NCI-H748 (cell line): ENCODE measurements around the gene PAM.

Source experiments
- DNase-seq: peaks from one replicate; lab custom pipeline; 2025; ENCODE audit not compliant: unreplicated experiment; lab: John Stamatoyannopoulos, UW

The PAM gene

GRCh38 chr5:102807878-102808502 lies 52.9 kb downstream of the PAM start:
- peak; percentile 99 for DNase-seq

DNA sequence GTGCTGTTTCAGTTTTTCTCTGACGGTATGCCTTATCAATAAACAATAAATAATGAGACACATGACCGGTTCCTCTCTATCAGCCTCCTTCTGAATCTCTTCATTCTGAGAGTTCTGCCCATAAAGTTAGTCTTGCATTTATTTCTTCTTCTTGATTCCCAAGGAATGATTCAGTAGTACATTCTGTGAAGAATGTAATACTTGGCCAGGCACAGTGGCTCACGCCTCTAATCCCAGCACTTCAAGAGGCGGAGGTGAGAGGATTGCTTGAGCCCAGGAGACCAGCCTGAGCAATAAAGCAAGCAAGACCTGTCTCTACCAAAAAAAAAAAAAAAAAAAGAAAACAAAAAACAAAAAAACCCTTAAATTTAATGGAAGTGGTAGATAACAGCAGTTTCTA lies 53.9 kb downstream of the PAM start:
- DNase-seq: peak; percentile 41

- DNase-seq: peak; percentile 82
Observed at GRCh38 chr5:102811972-102812371, 56.9 kb downstream of the PAM start.

GRCh38 chr5:102813740-102814139 lies 58.6 kb downstream of the PAM start:
- no peak for DNase-seq

DNA sequence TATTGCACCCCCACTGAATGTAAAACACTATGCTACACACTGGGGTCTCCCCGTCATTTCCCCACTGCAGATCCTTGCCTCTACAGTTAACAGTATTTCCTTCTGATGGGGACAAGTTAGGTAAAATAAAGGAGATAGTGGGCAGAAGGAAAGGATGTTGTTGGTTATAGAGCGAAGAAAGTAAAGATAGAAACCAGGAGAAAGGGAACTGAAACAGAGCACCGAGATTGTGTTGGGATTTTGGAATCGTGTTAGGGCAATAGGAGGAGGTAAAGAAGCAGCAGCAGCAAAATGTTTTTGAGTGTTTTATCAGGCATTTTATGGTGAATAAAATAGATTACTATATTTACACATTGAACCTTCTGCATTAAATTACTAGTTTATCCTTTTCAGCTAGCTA lies 60.0 kb downstream of the PAM start:
- no peak for DNase-seq

DNA sequence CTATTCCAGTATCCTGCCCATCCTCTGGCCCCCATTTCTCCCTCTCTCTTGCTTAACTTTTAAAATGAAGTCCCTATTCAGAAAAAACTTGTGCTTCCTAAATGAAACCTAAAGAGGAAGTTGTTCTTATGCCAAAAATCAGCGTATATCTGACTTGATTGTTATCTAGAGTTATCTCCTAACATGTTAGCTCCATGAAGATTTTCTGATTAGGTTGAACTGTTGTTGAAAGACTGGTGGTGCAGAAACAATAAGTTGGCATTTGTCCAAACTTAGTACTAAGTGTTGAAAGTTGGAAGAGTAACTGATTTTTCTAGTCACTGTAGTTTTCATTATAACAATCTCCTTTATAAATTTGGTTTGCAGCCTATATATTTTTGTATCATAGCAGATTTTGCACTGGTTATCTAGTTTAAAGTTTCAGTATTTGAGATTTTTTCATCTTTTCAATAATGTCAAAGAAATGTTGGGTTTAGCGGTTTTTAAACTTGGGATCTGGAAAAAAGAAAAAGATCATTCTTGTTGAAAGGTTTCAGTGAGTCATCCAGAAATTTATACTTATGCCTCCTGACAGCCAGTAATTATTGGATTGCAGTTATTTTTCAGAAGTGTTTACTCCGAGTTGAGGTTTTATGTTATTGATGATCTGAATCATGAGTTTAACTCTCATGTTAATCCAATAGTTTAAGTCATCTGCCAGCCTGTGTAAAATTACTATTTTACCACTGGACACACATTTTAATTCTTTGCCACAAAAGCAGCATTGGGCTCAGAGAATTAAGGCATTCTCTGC lies 60.6 kb downstream of the PAM start:
- DNase-seq: peak; percentile 40

DNA sequence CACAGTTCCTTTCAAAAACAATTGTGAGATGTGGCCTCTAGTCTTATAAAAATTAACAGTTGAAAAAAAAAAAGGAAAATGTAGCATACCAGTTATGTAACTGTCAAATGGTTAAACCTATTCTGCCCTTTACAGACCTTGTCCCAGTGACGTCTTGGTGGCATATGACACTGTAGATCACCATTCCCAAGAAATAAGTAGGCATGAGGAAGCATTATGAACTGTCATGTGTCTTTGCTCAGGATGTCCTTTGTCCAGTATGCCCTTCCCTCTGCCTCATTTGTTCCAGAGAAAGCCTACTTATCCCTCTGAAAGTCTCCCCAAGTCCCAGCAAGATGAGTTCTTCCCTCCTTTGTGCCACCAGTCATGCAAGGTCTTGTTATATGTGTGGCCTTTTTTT lies 63.2 kb downstream of the PAM start:
- DNase-seq: no peak

GRCh38 chr5:102818934-102819333 lies 63.8 kb downstream of the PAM start:
- no peak for DNase-seq

- DNase-seq: peak; percentile 12
Observed at GRCh38 chr5:102819634-102820033, 64.5 kb downstream of the PAM start.

DNA sequence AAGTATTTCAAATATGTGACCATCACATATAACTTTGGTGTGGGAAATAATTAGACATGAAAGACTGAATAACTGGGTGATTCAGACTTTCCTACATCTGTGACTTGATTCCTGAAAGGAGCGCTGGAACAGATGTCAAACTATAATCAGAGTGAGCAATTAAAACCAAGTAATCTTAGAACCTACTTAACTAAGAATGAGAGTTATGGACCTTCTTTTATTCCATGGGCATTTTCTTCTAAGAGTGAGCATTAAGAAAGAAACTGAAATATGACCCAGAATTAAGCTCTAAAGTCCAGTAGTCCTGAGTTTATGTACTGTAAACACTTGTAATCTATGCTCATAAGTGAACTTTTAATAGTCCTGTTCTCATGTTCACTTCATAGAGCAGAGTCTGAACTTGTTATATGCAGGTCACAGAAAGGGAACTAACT lies 68.4 kb downstream of the PAM start:
- no peak for DNase-seq

DNA sequence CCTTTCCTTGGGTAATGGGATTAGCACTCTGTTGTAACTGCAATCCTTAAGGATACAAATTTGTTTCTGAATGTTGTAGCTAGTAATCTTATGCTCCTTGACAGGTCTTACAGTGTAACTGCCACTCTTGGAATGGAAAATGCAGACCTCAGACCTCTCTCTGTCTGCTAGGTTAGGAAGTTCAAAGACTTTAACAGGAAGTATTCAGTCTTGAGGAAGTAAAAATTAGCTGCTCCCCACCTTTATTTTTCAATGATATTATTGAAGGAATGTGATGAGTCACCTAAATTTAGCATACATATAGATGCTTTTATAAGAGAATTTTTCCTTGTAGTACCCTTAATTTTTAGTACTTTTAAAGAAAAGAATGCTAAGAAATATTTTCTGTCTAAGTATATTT lies 71.5 kb downstream of the PAM start:
- DNase-seq: no peak

DNA sequence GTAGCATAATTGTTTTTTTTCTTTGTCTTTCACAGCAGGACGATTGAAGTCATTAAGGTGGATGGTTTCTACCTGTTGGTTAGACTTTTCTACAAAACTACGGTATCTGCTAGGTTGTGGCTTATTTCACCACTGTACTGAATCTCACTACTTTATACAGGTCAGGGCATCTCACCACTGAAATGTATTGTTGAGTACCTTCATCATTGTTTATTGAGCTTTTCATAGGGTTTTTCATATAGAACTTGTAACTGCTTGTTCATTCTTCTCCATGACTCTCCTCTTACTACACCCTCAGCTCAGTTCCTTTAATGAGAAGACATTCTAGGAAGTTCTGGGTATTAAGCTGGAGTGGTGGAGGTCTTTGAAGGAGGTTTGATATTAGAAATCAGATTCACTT lies 75.1 kb downstream of the PAM start:
- DNase-seq: no peak

GRCh38 chr5:102832445-102832844 lies 77.3 kb downstream of the PAM start:
- DNase-seq: no peak

- DNase-seq: no peak
Observed at GRCh38 chr5:102833146-102833545, 78.0 kb downstream of the PAM start.

DNA sequence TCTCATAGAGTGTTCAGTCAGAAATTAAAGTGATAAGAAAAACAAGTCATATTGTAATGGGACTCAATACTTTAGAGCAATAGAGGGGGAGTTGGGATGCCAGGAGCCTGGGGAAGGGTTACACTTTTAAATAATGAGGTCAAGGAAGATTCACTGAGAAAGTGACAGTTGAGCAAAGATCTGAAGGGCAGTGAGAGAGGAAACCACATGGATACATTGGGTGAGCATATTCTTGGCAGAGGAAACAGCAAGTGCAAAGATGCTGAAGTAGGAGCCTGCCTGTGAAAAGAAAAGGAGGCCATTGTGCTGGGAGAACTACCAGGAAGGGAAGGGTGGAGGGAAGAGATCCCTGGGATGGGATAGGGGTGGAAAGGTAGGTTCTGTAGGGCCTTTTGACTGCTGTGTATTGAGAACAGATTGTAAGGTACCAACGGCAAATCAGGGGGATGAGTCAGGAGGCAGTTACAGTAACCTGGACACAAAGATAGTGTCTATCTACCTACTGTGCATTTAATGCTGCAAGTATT lies 79.4 kb downstream of the PAM start:
- no peak for DNase-seq

DNA sequence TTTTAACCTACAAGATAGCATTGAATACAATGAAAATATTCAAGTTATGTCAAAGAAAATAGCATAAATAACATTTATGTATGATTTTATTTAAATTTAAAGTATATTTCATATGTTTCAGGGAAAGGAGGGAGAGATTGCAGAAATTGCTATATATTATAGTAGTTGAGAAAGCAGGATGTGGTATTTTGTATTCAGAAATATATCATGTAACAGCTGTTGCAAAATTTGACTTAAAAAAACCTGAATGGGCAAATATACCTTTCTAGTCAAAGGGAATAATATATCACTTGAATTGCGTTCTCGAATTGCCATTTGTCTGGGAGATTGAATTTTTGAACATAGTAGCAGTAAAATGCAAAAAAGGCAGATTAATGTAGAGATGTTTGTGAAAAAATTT lies 80.6 kb downstream of the PAM start:
- DNase-seq: no peak

DNA sequence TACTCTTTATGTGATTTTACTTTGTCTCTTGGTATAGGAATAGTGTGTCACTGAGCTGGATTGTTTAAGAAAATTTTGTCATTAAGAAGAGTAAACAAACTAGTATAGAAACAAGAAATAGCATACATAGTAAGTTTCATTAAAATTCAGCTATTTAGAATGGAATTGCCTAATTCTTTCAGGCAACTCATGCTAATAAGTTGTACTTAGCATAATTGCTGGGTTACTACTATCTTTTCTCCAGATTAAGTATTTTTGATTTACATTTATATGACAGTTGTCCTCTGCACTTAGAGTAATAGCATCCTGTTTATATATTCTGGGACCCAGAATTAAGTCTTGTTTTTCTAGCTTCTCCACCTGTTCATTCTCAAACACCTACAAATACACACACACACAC lies 85.9 kb downstream of the PAM start:
- DNase-seq: no peak

GRCh38 chr5:102843997-102844396 lies 88.9 kb downstream of the PAM start:
- no peak for DNase-seq

DNA sequence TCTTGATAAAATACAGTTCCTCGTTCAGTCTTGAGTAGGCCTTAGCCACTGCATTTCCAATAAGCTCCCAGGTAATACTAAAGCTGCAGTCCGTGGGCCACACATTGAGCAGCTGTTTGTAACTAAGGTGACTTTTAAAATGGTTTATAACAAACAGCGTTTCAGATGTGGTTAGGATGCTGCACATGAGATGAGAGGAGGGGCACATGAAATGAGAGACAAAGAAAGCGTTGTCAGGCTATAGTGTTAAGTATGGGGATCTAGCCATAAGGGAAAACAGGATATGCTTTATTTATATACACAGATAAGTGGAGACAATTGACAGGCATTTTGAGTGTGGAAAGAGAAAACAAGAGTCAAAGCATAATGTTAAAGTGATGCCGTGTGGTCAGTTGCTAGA lies 89.9 kb downstream of the PAM start:
- peak; percentile 60 for DNase-seq

DNA sequence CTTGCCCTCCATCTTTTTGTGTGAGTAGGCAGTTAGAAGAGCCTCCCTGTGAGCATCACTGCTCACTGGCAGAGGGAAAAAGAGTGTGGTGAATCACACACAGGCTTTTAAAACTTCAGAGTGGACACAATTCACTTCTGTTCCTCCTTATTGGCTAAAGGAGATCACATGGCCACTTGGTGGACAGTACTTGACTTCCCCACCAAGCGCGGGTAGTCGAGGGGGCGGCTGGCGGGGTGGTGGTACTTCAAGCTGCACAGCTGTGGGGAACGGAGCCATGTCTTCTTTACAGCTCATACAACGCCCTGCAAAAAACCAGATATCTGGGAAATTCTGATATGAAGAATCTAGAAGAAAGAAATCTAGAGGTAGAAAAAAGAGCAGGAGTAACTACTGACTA lies 95.4 kb downstream of the PAM start:
- DNase-seq: no peak

DNA sequence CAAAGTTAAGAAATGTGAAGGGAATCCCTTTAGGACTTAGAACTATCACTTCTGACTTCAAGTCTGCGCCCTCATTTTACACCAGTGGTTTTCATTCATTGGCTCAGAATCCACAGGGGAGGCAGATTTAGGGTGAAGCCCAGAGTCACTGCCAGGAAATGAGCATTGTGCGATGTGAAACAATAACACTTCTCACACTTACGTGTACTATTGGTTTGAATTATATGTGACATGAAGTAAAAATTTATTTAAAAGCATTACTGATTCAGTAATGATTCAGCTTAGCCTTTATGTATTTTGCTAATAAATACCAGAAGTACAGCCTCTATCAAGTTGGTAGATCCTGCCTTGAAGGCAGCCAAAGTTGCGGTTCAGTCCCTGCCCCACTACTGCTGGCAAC lies 98.6 kb downstream of the PAM start:
- no peak for DNase-seq

GRCh38 chr5:102855681-102856388 lies 100.7 kb downstream of the PAM start:
- no peak for DNase-seq
